Naive B cell (primary cell): ENCODE data around the gene GMPR. TPM values are rescaled to one million over a fixed set of nuclear protein-coding genes. Genes with fewer than 3 reads are reported as not detected.
"Not testable (repeated sequence)": the region's sequence is repeated elsewhere in the genome, so short reads cannot be mapped to it uniquely, and the experiment has no call there.

Source experiments
- ATAC-seq, 2 donors: fragments of 150-1000 bp; cut with Tn5 transposase; 2 replicates each; pipeline ENCODE4 v1.10.0; 2021; ENCODE audit warnings: low read depth in 2 of 2, mild to moderate bottlenecking in 2 of 2, moderate library complexity in 2 of 2
- DNase-seq: peaks from one replicate; pipeline ENCODE4 v3.0.0; 2022
- H3K27ac Mint-ChIP-seq, 6 donors: one replicate each; pipeline ENCODE4 v1.8.0; 2020 to 2022; ENCODE audit warnings: mild to moderate bottlenecking in 6 of 6, mixed read lengths in 6 of 6, moderate library complexity in 5 of 6, inconsistent platforms in 2 of 6
- H3K27me3 Mint-ChIP-seq, 3 donors: one replicate each; pipeline ENCODE4 v1.8.0; 2021 to 2022; ENCODE audit warnings: mixed read lengths in 3 of 3, mild to moderate bottlenecking in 1 of 3
- H3K36me3 Mint-ChIP-seq, 2 donors: one replicate each; pipeline ENCODE4 v1.8.0; 2020 to 2022; ENCODE audit warnings: mixed read lengths in 2 of 2, inconsistent platforms in 1 of 2, mild to moderate bottlenecking in 1 of 2
- H3K4me1 Mint-ChIP-seq, 3 donors: one replicate each; pipeline ENCODE4 v1.8.0; 2020 to 2022; ENCODE audit warnings: mixed read lengths in 3 of 3, inconsistent platforms in 1 of 3, mild to moderate bottlenecking in 1 of 3, moderate library complexity in 1 of 3
- H3K4me3 Mint-ChIP-seq, 8 donors: one replicate each; pipeline ENCODE4 v1.8.0; 2020 to 2022; ENCODE audit warnings: mild to moderate bottlenecking in 8 of 8, mixed read lengths in 8 of 8, moderate library complexity in 8 of 8, inconsistent platforms in 2 of 8
- H3K9me3 Mint-ChIP-seq, 7 donors: one replicate each; pipeline ENCODE4 v1.8.0; 2020 to 2022; ENCODE audit warnings: mixed read lengths in 7 of 7, mild to moderate bottlenecking in 5 of 7, inconsistent platforms in 2 of 7, moderate library complexity in 1 of 7
- polyA plus RNA-seq, 6 donors: library from polyadenylated mRNA; unstranded; fragments of 300-500 nt; fragmentation: Illumina TruSeq; gene quantifications; one replicate each; pipeline ENCODE4 v1.2.3, GENCODE V29; 2021; ENCODE audit warnings: low read depth in 6 of 6

The GMPR gene
- polyA plus RNA-seq, 6 donors from 2014 or later = 0.88 to 5.2 (median 1.1) TPM; not detected in 1

DNA sequence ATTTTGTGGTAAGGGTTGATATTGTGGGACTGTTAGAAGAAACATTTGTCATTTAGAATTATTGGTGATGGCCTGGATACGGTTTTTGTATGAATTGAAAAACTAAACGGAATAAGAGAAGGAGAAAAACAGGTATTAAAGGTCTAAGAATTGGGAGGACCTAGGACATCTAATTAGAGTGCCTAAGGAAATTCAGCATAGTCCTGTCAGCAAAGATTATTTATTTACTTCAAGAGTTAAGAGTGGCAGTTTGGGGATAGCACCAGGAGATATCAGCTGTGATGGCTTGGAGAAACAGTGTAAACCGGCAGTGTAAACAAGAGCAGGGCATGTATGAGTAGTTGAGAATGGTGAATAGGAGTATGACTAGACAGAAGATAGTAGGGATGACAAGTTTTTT lies 21.2 kb downstream of the GMPR start:
- H3K4me1 Mint-ChIP-seq, ATAC-seq, H3K27ac Mint-ChIP-seq, H3K36me3 Mint-ChIP-seq, H3K4me3 Mint-ChIP-seq, H3K27me3 Mint-ChIP-seq, DNase-seq, H3K9me3 Mint-ChIP-seq: not testable (repeated sequence)

DNA sequence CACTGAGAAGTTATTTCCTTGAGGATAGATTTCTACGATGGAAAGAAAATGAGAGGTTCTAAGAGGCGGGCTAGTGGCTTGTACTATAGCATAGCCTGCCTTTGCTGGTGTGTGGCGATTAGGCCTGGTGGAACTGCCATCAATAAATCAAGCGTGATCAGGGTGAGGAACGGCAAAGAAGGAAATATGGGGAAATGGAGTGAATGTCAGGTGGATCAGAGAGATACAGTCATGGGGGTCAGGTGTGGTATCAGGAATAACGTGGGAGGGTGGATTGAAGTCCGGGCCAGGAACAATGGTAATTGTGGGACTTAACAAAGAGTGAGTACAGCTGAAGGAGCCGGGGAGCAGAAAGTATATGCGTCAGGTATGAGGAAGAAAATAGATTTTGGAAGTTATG lies 22.2 kb downstream of the GMPR start:
- not testable (repeated sequence) for ATAC-seq, H3K27ac Mint-ChIP-seq, H3K4me1 Mint-ChIP-seq, H3K27me3 Mint-ChIP-seq, H3K4me3 Mint-ChIP-seq, DNase-seq, H3K9me3 Mint-ChIP-seq, H3K36me3 Mint-ChIP-seq

DNA sequence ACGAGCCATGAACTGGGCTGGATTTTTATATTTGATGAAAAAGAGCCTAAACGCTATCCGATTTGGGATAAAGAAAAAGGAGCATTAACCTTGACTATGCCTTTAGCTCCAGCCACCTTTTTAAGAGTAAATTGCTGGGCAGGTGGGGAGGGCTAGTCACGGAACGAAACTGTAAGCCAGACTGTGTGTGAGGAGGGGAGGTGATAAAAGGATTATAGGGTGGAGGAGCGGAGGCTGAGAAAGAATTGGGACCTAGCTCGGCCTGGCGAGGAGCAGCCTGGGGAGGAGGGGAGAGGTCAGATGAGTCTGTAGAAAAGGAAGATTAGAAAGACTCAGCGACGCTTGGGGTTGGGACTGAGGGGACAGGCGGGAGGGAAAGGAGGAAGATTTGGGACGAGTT lies 24.4 kb downstream of the GMPR start:
- not testable (repeated sequence) for H3K27ac Mint-ChIP-seq, H3K27me3 Mint-ChIP-seq, DNase-seq, ATAC-seq, H3K9me3 Mint-ChIP-seq, H3K4me3 Mint-ChIP-seq, H3K4me1 Mint-ChIP-seq, H3K36me3 Mint-ChIP-seq

DNA sequence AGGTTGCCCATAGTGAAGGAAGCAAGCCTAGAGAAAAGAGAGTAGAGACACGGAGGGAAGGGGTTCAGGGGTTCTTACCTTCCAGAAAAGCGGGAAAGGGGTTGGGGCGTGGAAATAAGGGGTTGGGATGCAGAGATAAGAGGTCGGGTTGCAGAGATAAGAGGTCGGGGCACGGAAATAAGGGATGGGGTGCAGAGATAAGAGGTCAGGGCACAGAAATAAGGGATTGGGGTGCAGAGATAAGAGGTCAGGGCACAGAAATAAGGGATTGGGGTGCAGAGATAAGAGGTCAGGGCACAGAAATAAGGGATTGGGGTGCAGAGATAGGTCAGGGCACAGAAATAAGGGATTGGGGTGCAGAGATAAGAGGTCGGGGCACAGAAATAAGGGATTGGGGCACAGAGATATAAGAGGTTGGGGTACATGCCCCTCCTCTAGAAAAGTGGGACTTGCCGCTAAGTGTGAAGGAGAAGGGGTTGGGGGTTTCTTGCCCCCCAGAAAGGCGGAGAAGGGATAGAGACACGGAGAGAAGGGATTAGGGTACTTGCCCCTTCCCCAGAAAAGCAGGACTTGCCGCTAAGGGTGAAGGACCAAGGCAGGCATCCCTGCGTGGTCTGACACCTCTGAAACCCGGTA lies 25.2 kb downstream of the GMPR start:
- H3K9me3 Mint-ChIP-seq, H3K27ac Mint-ChIP-seq, H3K4me1 Mint-ChIP-seq, H3K4me3 Mint-ChIP-seq, H3K27me3 Mint-ChIP-seq, ATAC-seq, DNase-seq, H3K36me3 Mint-ChIP-seq: not testable (repeated sequence)

DNA sequence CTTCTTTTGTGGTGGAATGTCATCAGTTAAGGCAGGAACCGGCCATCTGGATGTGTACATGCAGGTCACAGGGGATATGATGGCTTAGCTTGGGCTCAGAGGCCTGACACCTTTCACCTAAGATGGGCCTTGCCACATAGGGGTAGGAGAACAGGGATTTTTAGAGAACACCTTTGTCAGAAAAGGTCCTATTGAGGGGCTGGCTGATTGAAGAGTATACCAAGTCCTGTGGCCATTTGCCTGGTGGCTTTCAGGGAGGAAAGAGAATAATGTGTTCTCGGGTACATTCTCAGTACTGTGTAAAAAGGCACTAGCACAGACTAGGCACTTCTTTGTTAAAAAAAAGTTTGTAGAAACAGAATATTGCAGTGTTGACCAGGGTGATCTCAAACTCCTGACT lies 26.4 kb downstream of the GMPR start:
- no peak for DNase-seq
- Mint-ChIP-seq H3K27me3 (peaks cover 0 to 6% (median 0%) of the 10 kb centered on the region in 3 donors), H3K9me3 (no peaks in the 10 kb centered on the region), H3K4me3 (no peak overlapping the region), H3K27ac (no peak overlapping the region), H3K36me3 (no peaks in the 10 kb centered on the region), H3K4me1 (no peaks in the 10 kb centered on the region)
- no peak for ATAC-seq

DNA sequence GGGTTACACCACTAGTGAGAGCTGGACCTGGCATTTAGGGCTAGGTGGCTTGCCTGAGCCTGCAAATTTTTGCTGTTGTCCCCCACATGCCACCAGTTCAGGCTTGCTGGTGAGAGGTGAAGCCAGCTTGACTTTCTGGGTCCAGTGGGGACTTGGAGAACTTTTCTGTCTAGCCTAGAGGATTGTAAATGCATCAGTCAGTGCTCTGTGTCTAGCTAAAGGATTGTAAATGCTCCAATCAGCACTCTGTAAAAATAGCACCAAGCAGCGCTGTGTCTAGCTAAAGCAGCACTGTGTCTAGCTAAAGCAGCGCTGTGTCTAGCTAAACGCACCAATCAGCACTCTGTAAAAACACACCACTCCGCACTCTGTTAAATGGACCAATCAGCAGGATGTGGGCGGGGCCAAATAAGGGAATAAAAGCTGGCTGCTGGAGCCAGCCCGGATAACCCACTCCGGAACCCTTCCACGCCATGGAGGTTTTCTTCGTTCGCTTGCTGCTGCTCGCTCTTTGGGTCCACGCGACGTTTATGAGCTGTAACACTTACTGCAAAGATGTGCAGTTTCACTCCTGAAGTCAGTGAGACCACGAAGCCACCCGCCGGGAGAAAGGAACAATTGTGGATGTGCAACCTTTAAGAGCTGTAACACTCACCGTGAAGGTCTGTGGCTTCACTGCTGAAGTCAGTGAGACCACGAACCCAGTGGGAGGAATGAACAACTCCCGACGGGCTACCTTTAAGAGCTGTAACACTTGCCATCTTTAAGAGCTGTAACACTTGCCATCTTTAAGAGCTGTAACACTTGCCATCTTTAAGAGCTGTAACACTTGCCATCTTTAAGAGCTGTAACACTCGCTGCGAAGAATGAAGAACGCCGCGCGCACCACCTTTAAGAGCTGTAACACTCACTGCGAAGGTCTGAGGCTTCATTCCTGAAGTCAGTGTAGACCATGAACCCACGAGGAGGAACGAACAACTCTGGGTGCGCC lies 27.3 kb downstream of the GMPR start:
- peaks cover 0 to 6% (median 0%) of the 10 kb centered on the region in 3 donors for H3K27me3 Mint-ChIP-seq
- no peaks in the 10 kb centered on the region for H3K4me1 Mint-ChIP-seq
- no peaks in the 10 kb centered on the region for H3K9me3 Mint-ChIP-seq
- ATAC-seq = no peak
- DNase-seq = no peak
- H3K27ac Mint-ChIP-seq = no peak overlapping the region
- H3K36me3 Mint-ChIP-seq = no peaks in the 10 kb centered on the region
- no peak overlapping the region for H3K4me3 Mint-ChIP-seq

DNA sequence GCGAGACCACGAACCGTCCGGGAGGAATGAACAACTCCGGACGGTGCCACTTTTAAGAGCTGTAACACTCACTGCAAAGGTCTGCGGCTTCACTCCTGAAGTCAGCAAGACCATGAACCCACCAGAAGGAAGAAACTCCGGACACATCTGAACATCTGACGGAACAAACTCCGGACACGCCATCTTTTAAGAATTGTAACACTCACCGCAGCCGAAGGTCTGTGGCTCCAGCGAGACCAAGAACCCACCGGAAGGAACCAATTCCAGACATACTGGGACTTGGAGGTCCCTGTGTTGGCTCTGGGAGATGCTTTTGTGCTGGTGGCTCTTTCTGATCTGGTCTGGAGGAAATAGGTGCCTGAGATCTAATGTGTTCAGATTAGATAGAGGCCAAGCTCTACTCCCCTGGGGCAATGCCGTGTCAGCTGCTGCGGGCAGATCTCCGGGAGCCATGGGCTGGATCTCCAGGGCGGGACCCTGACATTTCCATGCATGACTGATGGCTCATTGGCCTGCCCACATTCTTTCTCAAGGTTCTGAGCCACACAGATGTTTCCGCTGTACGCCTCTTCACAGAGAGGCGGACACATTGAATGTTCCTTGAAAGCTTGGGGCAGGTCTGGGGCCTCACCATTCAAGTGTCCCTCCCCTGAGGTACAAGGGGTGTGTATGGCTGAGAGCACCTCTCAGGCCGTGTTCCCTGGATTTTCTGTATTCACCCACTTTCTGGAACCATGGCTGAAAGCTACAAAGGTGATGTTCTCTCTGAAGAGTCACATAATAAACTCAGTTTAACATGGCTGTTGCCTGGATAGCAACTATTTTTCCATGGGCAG lies 29.3 kb downstream of the GMPR start:
- H3K9me3 Mint-ChIP-seq = no peaks in the 10 kb centered on the region
- peak; percentile 16 for DNase-seq
- ATAC-seq = peak in 1 of 2 donors; percentile 86
- H3K4me3 Mint-ChIP-seq = peak overlapping the region in 4 of 8 donors; percentile 35 to 76 (median 54)
- peak overlapping the region in 2 of 6 donors; percentile 44 to 57 for H3K27ac Mint-ChIP-seq
- H3K4me1 Mint-ChIP-seq = no peaks in the 10 kb centered on the region
- H3K27me3 Mint-ChIP-seq = peaks cover 0 to 6% (median 0%) of the 10 kb centered on the region in 3 donors
- H3K36me3 Mint-ChIP-seq = no peaks in the 10 kb centered on the region

DNA sequence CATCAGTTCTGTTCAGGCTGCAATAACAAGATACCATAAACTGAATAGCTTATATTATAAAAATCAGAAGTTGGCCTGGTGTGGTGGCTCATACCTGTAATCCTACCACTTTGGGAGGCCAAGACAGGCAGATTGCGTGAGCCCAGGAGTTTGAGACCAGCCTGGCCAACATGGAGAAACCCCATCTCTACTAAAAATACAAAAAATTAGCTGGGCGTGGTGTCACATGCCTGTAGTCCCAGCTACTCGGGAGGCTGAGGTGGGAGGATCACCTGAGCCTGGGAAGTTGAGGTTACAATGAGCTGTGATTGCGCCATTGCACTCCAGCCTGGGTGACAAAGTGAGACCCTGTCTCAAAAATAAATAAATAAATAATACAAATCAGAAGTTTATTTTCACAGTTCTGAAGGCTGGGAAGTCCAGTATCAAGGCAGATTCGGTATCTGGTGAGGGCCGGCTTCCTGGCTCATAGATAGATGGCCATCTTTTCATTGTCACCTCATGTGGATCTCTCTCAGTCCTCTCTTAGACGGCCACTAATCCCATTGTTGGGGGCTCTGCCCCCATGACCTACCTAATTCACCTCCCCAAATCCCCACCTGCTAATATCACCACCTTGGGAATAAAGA lies 31.2 kb downstream of the GMPR start:
- Mint-ChIP-seq H3K4me3 (peak overlapping the region in 1 of 8 donors; percentile 5), H3K27ac (peak overlapping the region in 1 of 6 donors; percentile 15)
- not testable (repeated sequence) for H3K9me3 Mint-ChIP-seq, ATAC-seq, H3K36me3 Mint-ChIP-seq, H3K4me1 Mint-ChIP-seq, DNase-seq, H3K27me3 Mint-ChIP-seq

DNA sequence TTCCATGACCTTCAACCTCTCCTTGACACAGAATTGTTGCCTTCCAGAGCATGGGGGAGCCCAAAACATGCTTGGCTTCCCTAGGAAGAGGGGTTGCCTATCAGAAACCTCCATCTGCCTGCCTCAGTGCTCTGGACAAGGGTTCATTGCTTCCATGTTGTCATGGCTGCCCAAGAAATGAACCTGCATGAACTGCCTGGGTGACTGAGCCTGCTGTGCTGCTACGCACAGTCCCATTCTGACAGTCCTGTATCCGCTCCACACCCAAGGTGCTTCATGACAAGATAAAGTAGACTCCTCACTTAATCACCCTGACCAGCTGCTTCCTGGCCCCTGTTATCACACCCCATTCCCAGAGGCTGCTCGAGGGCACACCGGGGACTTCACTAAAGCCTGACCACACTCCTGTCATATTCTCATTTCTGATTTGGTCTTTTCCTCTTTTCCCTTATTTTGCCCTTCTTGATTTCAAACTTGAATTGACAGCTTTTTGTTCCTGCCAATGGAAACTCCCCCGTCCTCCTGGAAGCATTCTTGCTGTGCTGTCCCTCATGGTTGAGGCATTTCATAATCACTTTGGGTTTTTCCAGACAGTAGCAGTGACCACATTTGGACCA lies 31.9 kb downstream of the GMPR start:
- no peak for ATAC-seq

DNA sequence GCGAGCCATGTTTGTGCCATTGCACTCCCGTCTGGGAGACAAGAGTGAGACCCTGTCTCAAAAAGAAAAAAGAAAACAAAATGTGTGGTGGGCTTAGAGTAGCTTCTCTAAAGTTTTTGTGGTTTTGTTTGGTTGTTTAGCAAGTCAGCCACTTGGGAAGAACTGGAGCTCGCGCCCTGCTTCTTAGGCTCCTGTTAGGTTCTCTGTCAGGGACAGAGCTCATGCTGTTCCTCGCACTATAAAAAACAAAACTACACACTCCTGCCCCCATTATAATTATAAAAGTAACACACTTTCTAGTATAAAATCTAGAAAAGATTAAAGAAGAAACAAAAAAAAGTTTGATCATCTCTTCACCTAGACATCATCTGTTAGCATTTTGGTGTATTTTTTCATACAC lies 33.0 kb downstream of the GMPR start:
- Mint-ChIP-seq H3K4me3 (no peak overlapping the region), H3K9me3 (peaks cover 0 to 4% (median 0%) of the 10 kb centered on the region in 7 donors), H3K27ac (no peak overlapping the region), H3K4me1 (no peaks in the 10 kb centered on the region), H3K27me3 (no peaks in the 10 kb centered on the region), H3K36me3 (no peaks in the 10 kb centered on the region)
- DNase-seq = no peak
- ATAC-seq = no peak

More for the DNA sequence above, 31.9 kb downstream of the GMPR start:
- Mint-ChIP-seq H3K36me3 (no peaks in the 10 kb centered on the region), H3K4me1 (no peaks in the 10 kb centered on the region), H3K4me3 (no peak overlapping the region), H3K9me3 (peaks cover 0 to 4% (median 0%) of the 10 kb centered on the region in 7 donors), H3K27me3 (no peaks in the 10 kb centered on the region), H3K27ac (peak overlapping the region in 1 of 6 donors; percentile 41)
- no peak for DNase-seq

DNA sequence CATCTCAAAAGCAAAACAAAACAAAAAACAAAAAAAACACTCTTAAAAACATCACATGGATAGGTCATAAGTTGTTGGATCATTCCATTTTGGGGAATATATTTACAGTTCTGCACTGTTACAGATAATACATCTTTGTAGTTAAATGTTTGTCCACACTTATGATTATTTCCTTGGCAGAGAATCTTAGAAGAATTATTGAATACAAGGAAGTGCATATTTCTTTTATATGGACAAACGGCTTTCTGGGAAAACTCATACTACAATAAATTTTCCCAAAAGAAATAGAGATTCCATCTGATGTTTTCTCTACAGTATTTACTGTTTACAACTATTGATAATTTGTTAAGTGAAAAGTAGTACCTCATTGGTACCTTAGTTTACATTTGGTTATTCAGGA lies 33.8 kb downstream of the GMPR start:
- no peaks in the 10 kb centered on the region for H3K4me1 Mint-ChIP-seq
- ATAC-seq (no peak), DNase-seq (no peak)
- H3K27me3 Mint-ChIP-seq = peaks cover 0 to under 1% (median 0%) of the 10 kb centered on the region in 3 donors
- H3K27ac Mint-ChIP-seq = peak overlapping the region in 1 of 6 donors; percentile 17
- H3K9me3 Mint-ChIP-seq = peaks cover 0 to 4% (median 0%) of the 10 kb centered on the region in 7 donors
- H3K4me3 Mint-ChIP-seq = no peak overlapping the region
- H3K36me3 Mint-ChIP-seq = no peaks in the 10 kb centered on the region

DNA sequence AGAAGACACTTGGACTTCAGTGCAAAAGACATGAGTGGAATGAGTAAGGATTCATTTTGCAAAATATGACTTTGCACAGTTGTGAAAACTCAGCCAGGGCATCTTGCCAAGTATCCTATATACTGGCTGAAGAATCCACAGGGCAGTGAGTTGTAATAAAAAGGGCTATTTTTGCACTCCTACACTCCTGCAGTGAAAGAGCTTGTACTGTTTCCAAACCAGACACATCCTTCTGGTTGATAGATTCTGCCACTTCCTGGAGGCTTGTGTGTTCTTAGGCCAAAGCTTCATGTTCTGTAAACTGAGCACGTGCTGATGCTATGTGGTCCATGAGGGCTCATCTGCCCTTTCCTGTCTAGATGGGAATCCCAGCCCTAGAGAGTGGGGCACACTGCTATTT lies 34.9 kb downstream of the GMPR start:
- peaks cover 0 to 3% (median 0%) of the 10 kb centered on the region in 3 donors for H3K4me1 Mint-ChIP-seq
- H3K27me3 Mint-ChIP-seq = peaks cover 0 to 11% (median 0%) of the 10 kb centered on the region in 3 donors
- H3K27ac Mint-ChIP-seq = no peak overlapping the region
- DNase-seq = no peak
- H3K9me3 Mint-ChIP-seq = peaks cover 0 to 4% (median 0%) of the 10 kb centered on the region in 7 donors
- no peaks in the 10 kb centered on the region for H3K36me3 Mint-ChIP-seq
- H3K4me3 Mint-ChIP-seq = no peak overlapping the region
- ATAC-seq = no peak
